ENCODE results near the gene SYNGR3. TPM values are rescaled to one million over a fixed set of nuclear protein-coding genes. Genes with fewer than 3 reads are reported as not detected.

SYNGR3 gene
- total and polyA plus RNA-seq, 2 donors (not counting 1 experiment from before 2014, with no cell fraction given) = 1.8 TPM

DNA sequence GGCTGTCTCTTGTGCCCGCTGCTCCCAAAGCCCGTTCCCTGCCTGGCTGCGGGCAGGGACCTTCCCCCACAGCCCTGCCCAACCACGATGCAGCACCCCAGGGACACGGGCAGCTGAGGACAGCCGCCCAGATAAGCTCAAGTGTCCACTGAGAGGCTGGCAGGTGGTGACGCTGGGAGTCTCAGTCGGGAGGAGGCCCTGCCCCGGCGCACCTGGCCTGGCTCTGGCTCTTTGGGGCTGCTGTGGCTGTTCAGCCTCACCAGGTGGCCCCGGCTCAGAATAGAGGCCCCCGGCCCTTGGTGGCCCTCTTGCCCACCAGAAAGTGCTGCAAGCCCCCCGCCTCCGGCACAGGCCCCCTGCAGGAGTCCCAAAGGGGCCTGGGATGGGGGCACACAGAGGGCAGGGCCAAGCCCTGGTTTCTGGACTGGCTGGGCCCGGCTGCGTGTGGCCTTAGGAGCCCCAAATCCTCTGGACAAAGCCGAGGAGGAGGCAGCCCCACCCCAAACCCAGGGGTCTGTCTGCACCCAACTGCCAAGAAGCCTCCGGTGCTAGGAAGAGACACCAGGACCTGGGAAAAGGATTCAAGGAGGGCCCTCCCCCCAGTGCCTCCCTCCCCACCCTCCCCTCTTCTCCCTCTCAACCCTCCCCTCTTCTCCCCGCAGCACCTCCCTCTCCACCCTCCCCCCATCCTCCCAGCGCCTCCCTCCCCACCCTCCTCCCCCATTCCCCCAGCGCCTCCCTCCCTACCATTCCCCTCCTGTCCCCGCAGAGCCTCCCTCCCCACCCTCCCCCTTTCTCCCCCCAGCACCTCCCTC is 52.6 kb downstream of the SYNGR3 start:
- H3K9ac ChIP-seq (ENCODE audit: insufficient read depth, low read length) = no peak overlapping the region
- no peak overlapping the region for H3K4me2 ChIP-seq (ENCODE audit: extremely low read depth, insufficient read depth, low read length)
- TF ChIP-seq, protein P1, sequence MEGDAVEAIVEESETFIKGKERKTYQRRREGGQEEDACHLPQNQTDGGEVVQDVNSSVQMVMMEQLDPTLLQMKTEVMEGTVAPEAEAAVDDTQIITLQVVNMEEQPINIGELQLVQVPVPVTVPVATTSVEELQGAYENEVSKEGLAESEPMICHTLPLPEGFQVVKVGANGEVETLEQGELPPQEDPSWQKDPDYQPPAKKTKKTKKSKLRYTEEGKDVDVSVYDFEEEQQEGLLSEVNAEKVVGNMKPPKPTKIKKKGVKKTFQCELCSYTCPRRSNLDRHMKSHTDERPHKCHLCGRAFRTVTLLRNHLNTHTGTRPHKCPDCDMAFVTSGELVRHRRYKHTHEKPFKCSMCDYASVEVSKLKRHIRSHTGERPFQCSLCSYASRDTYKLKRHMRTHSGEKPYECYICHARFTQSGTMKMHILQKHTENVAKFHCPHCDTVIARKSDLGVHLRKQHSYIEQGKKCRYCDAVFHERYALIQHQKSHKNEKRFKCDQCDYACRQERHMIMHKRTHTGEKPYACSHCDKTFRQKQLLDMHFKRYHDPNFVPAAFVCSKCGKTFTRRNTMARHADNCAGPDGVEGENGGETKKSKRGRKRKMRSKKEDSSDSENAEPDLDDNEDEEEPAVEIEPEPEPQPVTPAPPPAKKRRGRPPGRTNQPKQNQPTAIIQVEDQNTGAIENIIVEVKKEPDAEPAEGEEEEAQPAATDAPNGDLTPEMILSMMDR (conservative IDR thresholded peaks at IDR 0.05 in 1 of 2, IDR thresholded peaks at IDR 0.05 in 1 of 2; ENCODE audit: low read depth in 1 of 2, low read length in 2 of 2) = no peak
- no peak for TF ChIP-seq EZH2 (IDR thresholded peaks at IDR 0.05; ENCODE audit: low read length, missing control alignments)
- H3K27ac ChIP-seq (ENCODE audit: insufficient read depth, low read length) = no peak overlapping the region
- no peak overlapping the region for H2AFZ ChIP-seq (ENCODE audit: low read length)
- no peaks in the 10 kb centered on the region for H3K27me3 ChIP-seq (ENCODE audit: control insufficient read depth, insufficient read depth, low read length)
- H3K4me3 ChIP-seq (replicated peaks in 1 of 4; ENCODE audit: control extremely low read depth in 1 of 4, insufficient read depth in 1 of 4, low read depth in 3 of 4, low read length in 4 of 4) = no peak overlapping the region
- H3K36me3 ChIP-seq (ENCODE audit: control insufficient read depth, insufficient read depth, low read length) = peaks cover 11% of the 10 kb centered on the region
- H3K79me2 ChIP-seq (ENCODE audit: control insufficient read depth, insufficient read depth, low read length) = no peaks in the 10 kb centered on the region
- H4K20me1 ChIP-seq (ENCODE audit: control insufficient read depth, extremely low read depth, insufficient read depth, low read length) = no peaks in the 10 kb centered on the region
- H3K9me3 ChIP-seq (ENCODE audit: control insufficient read depth, insufficient read depth, low read depth, low read length) = no peaks in the 10 kb centered on the region
- no peak for DNase-seq (ENCODE audit: low read depth in 2 of 2)
- peaks cover 36% of the 10 kb centered on the region for H3K4me1 ChIP-seq (ENCODE audit: control insufficient read depth, extremely low read depth, insufficient read depth, low read length)

GRCh38 chr16:2042986-2043666 is 53.4 kb downstream of the SYNGR3 start:
- no peak overlapping the region for H3K4me2 ChIP-seq (ENCODE audit: extremely low read depth, insufficient read depth, low read length)
- no peaks in the 10 kb centered on the region for H4K20me1 ChIP-seq (ENCODE audit: control insufficient read depth, extremely low read depth, insufficient read depth, low read length)
- DNase-seq (ENCODE audit: low read depth in 2 of 2) = no peak
- no peaks in the 10 kb centered on the region for H3K9me3 ChIP-seq (ENCODE audit: control insufficient read depth, insufficient read depth, low read depth, low read length)
- H3K4me1 ChIP-seq (ENCODE audit: control insufficient read depth, extremely low read depth, insufficient read depth, low read length) = peaks cover 32% of the 10 kb centered on the region
- H3K27ac ChIP-seq (ENCODE audit: insufficient read depth, low read length) = no peak overlapping the region
- H3K9ac ChIP-seq (ENCODE audit: insufficient read depth, low read length) = no peak overlapping the region
- H3K27me3 ChIP-seq (ENCODE audit: control insufficient read depth, insufficient read depth, low read length) = no peaks in the 10 kb centered on the region
- TF ChIP-seq EZH2 (IDR thresholded peaks at IDR 0.05; ENCODE audit: low read length, missing control alignments) = no peak
- TF ChIP-seq, protein P1 (conservative IDR thresholded peaks at IDR 0.05 in 1 of 2, IDR thresholded peaks at IDR 0.05 in 1 of 2; ENCODE audit: low read depth in 1 of 2, low read length in 2 of 2) = no peak
- H3K36me3 ChIP-seq (ENCODE audit: control insufficient read depth, insufficient read depth, low read length) = peaks cover 6% of the 10 kb centered on the region
- H3K79me2 ChIP-seq (ENCODE audit: control insufficient read depth, insufficient read depth, low read length) = peaks cover under 1% of the 10 kb centered on the region
- H2AFZ ChIP-seq (ENCODE audit: low read length) = no peak overlapping the region
- no peak overlapping the region for H3K4me3 ChIP-seq (replicated peaks in 1 of 4; ENCODE audit: control extremely low read depth in 1 of 4, insufficient read depth in 1 of 4, low read depth in 3 of 4, low read length in 4 of 4)

Other genes starting within 250 kb of the SYNGR3 start
Only the 30 nearest of the 32 such genes appear.
- gene NME3, start 218.4 kb upstream of the SYNGR3 start, total RNA-seq = 61.9 and 69.7 TPM in 2 replicates
- 8.7 and 9.9 TPM in 2 replicates for gene NME3, start 218.4 kb upstream of the SYNGR3 start, polyA plus RNA-seq
- gene EME2, start 217.2 kb upstream of the SYNGR3 start, total RNA-seq = 5.4 and 8.3 TPM in 2 replicates
- gene EME2, start 217.2 kb upstream of the SYNGR3 start, polyA plus RNA-seq = 2.2 and 2.7 TPM in 2 replicates
- gene MRPS34, start 216.8 kb upstream of the SYNGR3 start, total RNA-seq = 58.6 and 74.3 TPM in 2 replicates
- 40.1 and 61.5 TPM in 2 replicates for gene MRPS34, start 216.8 kb upstream of the SYNGR3 start, polyA plus RNA-seq
- 30.6 and 32.7 TPM in 2 replicates for gene SPSB3, start 207.4 kb upstream of the SYNGR3 start, total RNA-seq
- gene SPSB3, start 207.4 kb upstream of the SYNGR3 start, polyA plus RNA-seq = 7.7 and 9.6 TPM in 2 replicates
- 43.6 and 49.3 TPM in 2 replicates for gene NUBP2, start 207.0 kb upstream of the SYNGR3 start, total RNA-seq
- gene NUBP2, start 207.0 kb upstream of the SYNGR3 start, polyA plus RNA-seq = 13.5 and 18.1 TPM in 2 replicates
- not detected in 2 replicates for gene IGFALS, start 196.3 kb upstream of the SYNGR3 start, total RNA-seq
- gene IGFALS, start 196.3 kb upstream of the SYNGR3 start, polyA plus RNA-seq = not detected in 2 replicates
- gene HAGH, start 163.1 kb upstream of the SYNGR3 start, total RNA-seq = 29.8 and 47.4 TPM in 2 replicates
- gene HAGH, start 163.1 kb upstream of the SYNGR3 start, polyA plus RNA-seq = 18.4 and 24.0 TPM in 2 replicates
- gene FAHD1, start 162.8 kb upstream of the SYNGR3 start, total RNA-seq = 66.0 and 78.3 TPM in 2 replicates
- 28.3 and 37.4 TPM in 2 replicates for gene FAHD1, start 162.8 kb upstream of the SYNGR3 start, polyA plus RNA-seq
- gene MEIOB, start 117.8 kb upstream of the SYNGR3 start, total RNA-seq = not detected in 2 replicates
- 0.05 TPM in 1 of 2 replicates, not detected in the other for gene MEIOB, start 117.8 kb upstream of the SYNGR3 start, polyA plus RNA-seq
- not detected in 2 replicates for gene HS3ST6, start 71.6 kb upstream of the SYNGR3 start, total RNA-seq
- gene HS3ST6, start 71.6 kb upstream of the SYNGR3 start, polyA plus RNA-seq = not detected in 2 replicates
- gene MSRB1, start 46.8 kb upstream of the SYNGR3 start, total RNA-seq = 5.6 and 7.1 TPM in 2 replicates
- gene MSRB1, start 46.8 kb upstream of the SYNGR3 start, polyA plus RNA-seq = 21.4 and 25.6 TPM in 2 replicates
- gene RPL3L, start 35.3 kb upstream of the SYNGR3 start, total RNA-seq = not detected in 2 replicates
- not detected in 2 replicates for gene RPL3L, start 35.3 kb upstream of the SYNGR3 start, polyA plus RNA-seq
- 149 TPM in 2 replicates for gene NDUFB10, start 30.4 kb upstream of the SYNGR3 start, total RNA-seq
- gene NDUFB10, start 30.4 kb upstream of the SYNGR3 start, polyA plus RNA-seq = 123 and 152 TPM in 2 replicates
- 2,596 and 3,027 TPM in 2 replicates for gene RPS2, start 25.1 kb upstream of the SYNGR3 start, total RNA-seq
- 1,683 and 2,648 TPM in 2 replicates for gene RPS2, start 25.1 kb upstream of the SYNGR3 start, polyA plus RNA-seq
- gene RNF151, start 23.1 kb upstream of the SYNGR3 start, total RNA-seq = not detected in 2 replicates
- gene RNF151, start 23.1 kb upstream of the SYNGR3 start, polyA plus RNA-seq = not detected in 2 replicates
- gene TBL3, start 17.9 kb upstream of the SYNGR3 start, total RNA-seq = 20.0 and 23.9 TPM in 2 replicates
- gene TBL3, start 17.9 kb upstream of the SYNGR3 start, polyA plus RNA-seq = 14.6 and 25.4 TPM in 2 replicates
- under 0.01 TPM in 1 of 2 replicates, not detected in the other for gene NOXO1, start 8.5 kb upstream of the SYNGR3 start, total RNA-seq
- 0.03 TPM in 2 replicates for gene NOXO1, start 8.5 kb upstream of the SYNGR3 start, polyA plus RNA-seq
- 13.1 and 13.2 TPM in 2 replicates for gene GFER, start 5.8 kb upstream of the SYNGR3 start, total RNA-seq
- gene GFER, start 5.8 kb upstream of the SYNGR3 start, polyA plus RNA-seq = 7.5 and 12.5 TPM in 2 replicates
- 10.8 and 18.8 TPM in 2 replicates for gene ZNF598, start 19.9 kb downstream of the SYNGR3 start, total RNA-seq
- gene ZNF598, start 19.9 kb downstream of the SYNGR3 start, polyA plus RNA-seq = 11.6 and 18.7 TPM in 2 replicates
- gene NPW, start 29.8 kb downstream of the SYNGR3 start, total RNA-seq = 0.26 and 0.99 TPM in 2 replicates
- 0.06 and 0.20 TPM in 2 replicates for gene NPW, start 29.8 kb downstream of the SYNGR3 start, polyA plus RNA-seq
- gene NHERF2, start 36.9 kb downstream of the SYNGR3 start, total RNA-seq = 16.9 and 21.5 TPM in 2 replicates
- 30.7 and 38.0 TPM in 2 replicates for gene NHERF2, start 36.9 kb downstream of the SYNGR3 start, polyA plus RNA-seq
- gene NTHL1, start 57.9 kb downstream of the SYNGR3 start, total RNA-seq = 34.7 and 44.4 TPM in 2 replicates
- 8.4 and 9.2 TPM in 2 replicates for gene NTHL1, start 57.9 kb downstream of the SYNGR3 start, polyA plus RNA-seq
- gene TSC2, start 58.0 kb downstream of the SYNGR3 start, total RNA-seq = 35.7 and 46.6 TPM in 2 replicates
- gene TSC2, start 58.0 kb downstream of the SYNGR3 start, polyA plus RNA-seq = 24.5 and 39.6 TPM in 2 replicates
- gene PKD1, start 145.9 kb downstream of the SYNGR3 start, total RNA-seq = 120 and 199 TPM in 2 replicates
- gene PKD1, start 145.9 kb downstream of the SYNGR3 start, polyA plus RNA-seq = 15.2 and 16.3 TPM in 2 replicates
- gene RAB26, start 158.7 kb downstream of the SYNGR3 start, total RNA-seq = 0.51 and 2.0 TPM in 2 replicates
- gene RAB26, start 158.7 kb downstream of the SYNGR3 start, polyA plus RNA-seq = 0.43 and 1.3 TPM in 2 replicates
- 52.1 and 60.3 TPM in 2 replicates for gene TRAF7, start 165.8 kb downstream of the SYNGR3 start, total RNA-seq
- 38.7 and 44.4 TPM in 2 replicates for gene TRAF7, start 165.8 kb downstream of the SYNGR3 start, polyA plus RNA-seq
- gene CASKIN1, start 206.6 kb downstream of the SYNGR3 start, total RNA-seq = 0.17 and 0.26 TPM in 2 replicates
- gene CASKIN1, start 206.6 kb downstream of the SYNGR3 start, polyA plus RNA-seq = 0.01 TPM in 1 of 2 replicates, not detected in the other
- 16.8 and 22.3 TPM in 2 replicates for gene MLST8, start 215.5 kb downstream of the SYNGR3 start, total RNA-seq
- gene MLST8, start 215.5 kb downstream of the SYNGR3 start, polyA plus RNA-seq = 30.9 and 58.0 TPM in 2 replicates
- 1.3 and 1.5 TPM in 2 replicates for gene BRICD5, start 220.9 kb downstream of the SYNGR3 start, total RNA-seq
- 0.23 and 0.33 TPM in 2 replicates for gene BRICD5, start 220.9 kb downstream of the SYNGR3 start, polyA plus RNA-seq
- gene PGP, start 224.9 kb downstream of the SYNGR3 start, total RNA-seq = 5.6 and 9.6 TPM in 2 replicates
- gene PGP, start 224.9 kb downstream of the SYNGR3 start, polyA plus RNA-seq = 4.2 and 6.5 TPM in 2 replicates

Data from fibroblast of lung (primary cell).